HEK293 (cell line): ENCODE data around the gene PTRHD1.
"Not testable (repeated sequence)": the region's sequence is repeated elsewhere in the genome, so short reads cannot be mapped to it uniquely, and the experiment has no call there.

ENCODE experiments used
- CTCF ChIA-PET: fragments of 350-600 bp; formaldehyde crosslinking; extraction: SDS; loops from one replicate; lab custom pipeline; 2021; ENCODE audit warnings: antibody characterized with exemption; lab: Yijun Ruan, JAX
- POLR2A ChIA-PET: fragments of 300-600 bp; formaldehyde crosslinking; extraction: SDS; loops from one replicate; lab custom pipeline; 2020; ENCODE audit warnings: antibody characterized with exemption, inconsistent platforms; lab: Yijun Ruan, JAX
- H3K27ac ChIP-seq: fragments of 200-500 bp; sonication (Bioruptor generic); 2 replicates; pipeline ENCODE4 v1.5.1; 2014; ENCODE audit warnings: low read depth, low read length, control low read depth, inconsistent platforms; ENCODE audit errors: extremely low read depth
- H3K36me3 ChIP-seq, 2 experiments: fragments of 200-500 bp in 1 of 2; sonication (Bioruptor generic) in 1 of 2; 1 replicate in 1 of 2; 2 replicates in 1 of 2; pipeline ENCODE4 v1.5.1; 2014 to 2017; ENCODE audit warnings: inconsistent platforms in 2 of 2, low read length in 2 of 2; ENCODE audit not compliant: control insufficient read depth in 2 of 2, insufficient read depth in 1 of 2
- H3K4me1 ChIP-seq: fragments of 200-500 bp; sonication (Bioruptor generic); 2 replicates; pipeline ENCODE4 v1.5.1; 2014; ENCODE audit warnings: mild to moderate bottlenecking, low read length, inconsistent platforms; ENCODE audit not compliant: control insufficient read depth, insufficient read depth
- H3K4me3 ChIP-seq: 2 replicates; pipeline ENCODE4 v1.5.1; 2011; ENCODE audit warnings: low read depth, mild to moderate bottlenecking, control low read depth, low read length, moderate library complexity
- H3K9me3 ChIP-seq: fragments of 200-500 bp; sonication (Bioruptor generic); 2 replicates; pipeline ENCODE4 v1.5.1; 2014; ENCODE audit warnings: low read depth, low read length, inconsistent platforms; ENCODE audit not compliant: control insufficient read depth, insufficient read depth
- IKZF3 ChIP-seq: fragments of 450-650 bp; IDR thresholded peaks from 2 replicates; pipeline ENCODE4 v1.5.0; 2018; ENCODE audit warnings: missing biosample characterization, mild to moderate bottlenecking, missing genetic modification characterization, moderate library complexity
- KLF1 ChIP-seq: fragments of 450-650 bp; formaldehyde crosslinking; IDR thresholded peaks from 2 replicates; pipeline ENCODE4 v1.5.1; 2016; ENCODE audit warnings: missing biosample characterization, missing genetic modification characterization
- MZF1 ChIP-seq: fragments of 450-650 bp; formaldehyde crosslinking; IDR thresholded peaks from 2 replicates; pipeline ENCODE4 v1.5.1; 2017; ENCODE audit warnings: missing biosample characterization, missing genetic modification characterization, borderline replicate concordance
- ZFP69B ChIP-seq: fragments of 450-650 bp; formaldehyde crosslinking; IDR thresholded peaks from 2 replicates; pipeline ENCODE4 v1.5.1; 2016; ENCODE audit warnings: missing biosample characterization, missing genetic modification characterization
- ZNF146 ChIP-seq: fragments of 450-650 bp; formaldehyde crosslinking; IDR thresholded peaks from 2 replicates; pipeline ENCODE4 v1.5.1; 2016; ENCODE audit warnings: missing biosample characterization, missing genetic modification characterization
- ZNF2 ChIP-seq: fragments of 450-650 bp; formaldehyde crosslinking; IDR thresholded peaks from 2 replicates; pipeline ENCODE4 v1.5.1; 2016; ENCODE audit warnings: missing biosample characterization, missing genetic modification characterization
- ZNF555 ChIP-seq: fragments of 450-650 bp; formaldehyde crosslinking; conservative IDR thresholded peaks from 2 replicates; pipeline ENCODE4 v1.5.1; 2017; ENCODE audit warnings: missing biosample characterization, mild to moderate bottlenecking, missing genetic modification characterization, inconsistent platforms
- ZNF654 ChIP-seq: fragments of 450-650 bp; formaldehyde crosslinking; IDR thresholded peaks from 2 replicates; pipeline ENCODE4 v1.5.1; 2016; ENCODE audit warnings: low read depth, missing biosample characterization, missing genetic modification characterization
- ZNF664 ChIP-seq: fragments of 450-650 bp; formaldehyde crosslinking; IDR thresholded peaks from 2 replicates; pipeline ENCODE4 v1.5.1; 2016; ENCODE audit warnings: missing biosample characterization, missing genetic modification characterization
- TF ChIP-seq, protein P1 (sequence below): fragments of 450-650 bp; formaldehyde crosslinking; IDR thresholded peaks from 2 replicates; pipeline ENCODE4 v1.5.1; 2017; ENCODE audit warnings: missing biosample characterization, missing genetic modification characterization
- TF ChIP-seq, protein P2 (sequence below): fragments of 450-650 bp; formaldehyde crosslinking; IDR thresholded peaks from 2 replicates; pipeline ENCODE4 v1.5.1; 2017; ENCODE audit warnings: missing biosample characterization, missing genetic modification characterization
- TF ChIP-seq, protein P3 (sequence below): fragments of 450-650 bp; formaldehyde crosslinking; optimal IDR thresholded peaks from 2 replicates; pipeline ENCODE3; 2016; ENCODE audit warnings: missing biosample characterization, mild to moderate bottlenecking, missing genetic modification characterization
- TF ChIP-seq, protein P4 (sequence below): fragments of 450-650 bp; formaldehyde crosslinking; IDR thresholded peaks from 2 replicates; pipeline ENCODE4 v1.5.1; 2016; ENCODE audit warnings: missing biosample characterization, missing genetic modification characterization

Gene PTRHD1

DNA sequence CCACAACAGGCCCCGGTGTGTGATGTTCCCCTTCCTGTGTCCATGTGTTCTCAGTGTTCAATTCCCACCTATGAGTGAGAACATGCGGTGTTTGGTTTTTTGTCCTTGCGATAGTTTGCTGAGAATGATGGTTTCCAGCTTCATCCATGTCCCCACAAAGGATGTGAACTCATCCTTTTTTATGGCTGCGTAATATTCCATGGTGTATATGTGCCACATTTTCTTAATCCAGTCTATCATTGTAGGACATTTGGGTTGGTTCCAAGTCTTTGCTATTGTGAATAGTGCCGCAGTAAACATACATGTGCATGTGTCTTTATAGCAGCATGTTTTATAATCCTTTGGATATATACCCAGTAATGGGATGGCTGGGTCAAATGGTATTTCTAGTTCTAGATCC is 7.3 kb upstream of the PTRHD1 start:
- CTCF ChIA-PET, result interaction anchor here (0.6 kb wide), 1 partner anchor 45 kb away, joined by 3 read pairs; no protein-coding TSS in a partner anchor
- H3K4me3 ChIP-seq, H3K27ac ChIP-seq, POLR2A ChIA-PET, H3K4me1 ChIP-seq, H3K9me3 ChIP-seq: not testable (repeated sequence)
- H3K36me3 ChIP-seq, result peaks cover 28 to 42% of the 10 kb centered on the region in 2 experiments
- peak; percentile 94 for TF ChIP-seq ZNF146 (tag by site-specific recombination)

DNA sequence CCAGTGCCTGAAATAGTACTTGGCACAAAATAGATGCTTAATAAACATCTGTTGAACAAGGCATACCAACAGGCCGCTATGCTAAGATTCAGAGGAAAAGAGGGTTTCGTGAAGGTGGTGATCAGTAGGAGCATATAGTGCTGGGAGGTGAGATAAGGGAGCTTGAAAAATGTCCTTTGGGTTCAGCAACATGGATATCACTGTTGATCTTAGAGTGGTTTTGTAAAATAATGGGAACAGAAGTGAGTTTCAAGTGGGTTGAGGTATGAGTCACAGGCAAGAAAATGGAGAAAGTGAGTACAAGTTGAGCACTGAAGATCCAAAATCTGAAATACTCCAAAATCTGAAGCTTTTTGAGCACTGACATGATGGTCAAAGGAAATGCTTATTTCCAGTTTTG is 4.5 kb upstream of the PTRHD1 start:
- peak; percentile 34; the same call in 1 of the 2 replicates for TF ChIP-seq ZNF664 (tag by site-specific recombination)
- no peak for TF ChIP-seq ZNF654
- TF ChIP-seq KLF1 (tag by site-specific recombination), result no peak
- no peak for TF ChIP-seq ZNF2 (tag by site-specific recombination)
- TF ChIP-seq, protein P1, sequence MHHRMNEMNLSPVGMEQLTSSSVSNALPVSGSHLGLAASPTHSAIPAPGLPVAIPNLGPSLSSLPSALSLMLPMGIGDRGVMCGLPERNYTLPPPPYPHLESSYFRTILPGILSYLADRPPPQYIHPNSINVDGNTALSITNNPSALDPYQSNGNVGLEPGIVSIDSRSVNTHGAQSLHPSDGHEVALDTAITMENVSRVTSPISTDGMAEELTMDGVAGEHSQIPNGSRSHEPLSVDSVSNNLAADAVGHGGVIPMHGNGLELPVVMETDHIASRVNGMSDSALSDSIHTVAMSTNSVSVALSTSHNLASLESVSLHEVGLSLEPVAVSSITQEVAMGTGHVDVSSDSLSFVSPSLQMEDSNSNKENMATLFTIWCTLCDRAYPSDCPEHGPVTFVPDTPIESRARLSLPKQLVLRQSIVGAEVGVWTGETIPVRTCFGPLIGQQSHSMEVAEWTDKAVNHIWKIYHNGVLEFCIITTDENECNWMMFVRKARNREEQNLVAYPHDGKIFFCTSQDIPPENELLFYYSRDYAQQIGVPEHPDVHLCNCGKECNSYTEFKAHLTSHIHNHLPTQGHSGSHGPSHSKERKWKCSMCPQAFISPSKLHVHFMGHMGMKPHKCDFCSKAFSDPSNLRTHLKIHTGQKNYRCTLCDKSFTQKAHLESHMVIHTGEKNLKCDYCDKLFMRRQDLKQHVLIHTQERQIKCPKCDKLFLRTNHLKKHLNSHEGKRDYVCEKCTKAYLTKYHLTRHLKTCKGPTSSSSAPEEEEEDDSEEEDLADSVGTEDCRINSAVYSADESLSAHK (tag by site-specific recombination), result 0 out of 2 replicates have a peak, but pooled peaks have one; percentile 20
- no peak for TF ChIP-seq MZF1 (tag by site-specific recombination)
- TF ChIP-seq, protein P2, sequence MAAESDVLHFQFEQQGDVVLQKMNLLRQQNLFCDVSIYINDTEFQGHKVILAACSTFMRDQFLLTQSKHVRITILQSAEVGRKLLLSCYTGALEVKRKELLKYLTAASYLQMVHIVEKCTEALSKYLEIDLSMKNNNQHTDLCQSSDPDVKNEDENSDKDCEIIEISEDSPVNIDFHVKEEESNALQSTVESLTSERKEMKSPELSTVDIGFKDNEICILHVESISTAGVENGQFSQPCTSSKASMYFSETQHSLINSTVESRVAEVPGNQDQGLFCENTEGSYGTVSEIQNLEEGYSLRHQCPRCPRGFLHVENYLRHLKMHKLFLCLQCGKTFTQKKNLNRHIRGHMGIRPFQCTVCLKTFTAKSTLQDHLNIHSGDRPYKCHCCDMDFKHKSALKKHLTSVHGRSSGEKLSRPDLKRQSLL (tag by site-specific recombination), result no peak
- H3K9me3 ChIP-seq, result no peaks in the 10 kb centered on the region
- H3K4me1 ChIP-seq, result peaks cover 3% of the 10 kb centered on the region; the same call in 1 of the 2 replicates
- POLR2A ChIA-PET, result interaction anchor here (0.6 kb wide), 1 partner anchor 25 kb away, joined by 4 read pairs; no protein-coding TSS in a partner anchor
- H3K27ac ChIP-seq, result no peak overlapping the region
- peaks cover 33 to 56% of the 10 kb centered on the region in 2 experiments for H3K36me3 ChIP-seq
- CTCF ChIA-PET, result interaction anchor here (1.4 to 1.9 kb wide), 2 partner anchors 27 to 29 kb away, joined by 4 to 8 read pairs; no protein-coding TSS in a partner anchor
- no peak overlapping the region for H3K4me3 ChIP-seq

DNA sequence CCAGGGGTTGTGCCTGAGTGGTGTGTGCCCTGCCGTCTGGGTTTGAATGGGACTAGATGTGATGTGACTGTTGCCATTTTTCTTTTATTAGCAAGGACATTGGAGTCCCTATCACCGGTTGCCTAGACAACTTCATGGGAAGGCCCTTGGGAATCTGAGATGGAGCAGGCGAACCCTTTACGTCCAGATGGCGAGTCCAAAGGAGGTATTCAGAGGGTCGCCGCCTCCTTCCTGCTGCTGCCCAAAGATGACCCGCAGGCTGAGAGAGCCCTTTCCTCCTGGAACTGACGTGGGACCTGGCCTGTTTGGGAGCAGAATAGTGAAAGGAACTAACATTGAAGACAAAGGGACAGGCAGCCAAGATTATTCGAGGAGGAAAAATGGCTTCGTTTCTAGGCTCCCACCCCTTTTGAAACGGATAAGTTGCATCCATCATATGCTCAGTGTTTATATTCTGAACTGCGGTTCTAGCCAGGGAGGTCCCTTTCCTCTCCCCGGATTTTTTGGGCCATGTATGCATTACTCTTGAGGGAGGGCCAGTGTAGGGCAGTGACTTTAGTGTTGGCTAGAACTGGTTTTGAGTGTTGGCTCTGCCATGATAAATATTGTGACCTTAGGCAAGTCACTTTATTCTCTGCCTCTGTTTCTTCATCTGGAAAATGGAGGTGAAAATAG is 707 bp upstream of the PTRHD1 start:
- H3K27ac ChIP-seq, result peak overlapping the region; percentile 90
- CTCF ChIA-PET, result interaction anchor here (0.8 kb wide), 1 partner anchor 179 kb away, joined by 4 read pairs; no protein-coding TSS in a partner anchor
- POLR2A ChIA-PET, result interaction anchor here (0.9 to 1.5 kb wide), 3 partner anchors 181 to 384 kb away, joined by 3 to 7 read pairs (median 3); partner anchors contain the start of gene NCOA1
- peaks cover 23 to 47% of the 10 kb centered on the region in 2 experiments for H3K36me3 ChIP-seq
- H3K9me3 ChIP-seq, result no peaks in the 10 kb centered on the region
- peaks cover 9% of the 10 kb centered on the region; the same call in 1 of the 2 replicates for H3K4me1 ChIP-seq
- peak overlapping the region; percentile 99 for H3K4me3 ChIP-seq
- TF ChIP-seq ZFP69B (tag by site-specific recombination) (no peak), ZNF555 (no peak), IKZF3 (tag by site-specific recombination) (0 out of 2 replicates have a peak, but pooled peaks have one; percentile 10)
- TF ChIP-seq, protein P3, sequence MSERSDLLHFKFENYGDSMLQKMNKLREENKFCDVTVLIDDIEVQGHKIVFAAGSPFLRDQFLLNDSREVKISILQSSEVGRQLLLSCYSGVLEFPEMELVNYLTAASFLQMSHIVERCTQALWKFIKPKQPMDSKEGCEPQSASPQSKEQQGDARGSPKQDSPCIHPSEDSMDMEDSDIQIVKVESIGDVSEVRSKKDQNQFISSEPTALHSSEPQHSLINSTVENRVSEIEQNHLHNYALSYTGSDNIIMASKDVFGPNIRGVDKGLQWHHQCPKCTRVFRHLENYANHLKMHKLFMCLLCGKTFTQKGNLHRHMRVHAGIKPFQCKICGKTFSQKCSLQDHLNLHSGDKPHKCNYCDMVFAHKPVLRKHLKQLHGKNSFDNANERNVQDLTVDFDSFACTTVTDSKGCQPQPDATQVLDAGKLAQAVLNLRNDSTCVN, result peak; percentile 1
- TF ChIP-seq, protein P4, sequence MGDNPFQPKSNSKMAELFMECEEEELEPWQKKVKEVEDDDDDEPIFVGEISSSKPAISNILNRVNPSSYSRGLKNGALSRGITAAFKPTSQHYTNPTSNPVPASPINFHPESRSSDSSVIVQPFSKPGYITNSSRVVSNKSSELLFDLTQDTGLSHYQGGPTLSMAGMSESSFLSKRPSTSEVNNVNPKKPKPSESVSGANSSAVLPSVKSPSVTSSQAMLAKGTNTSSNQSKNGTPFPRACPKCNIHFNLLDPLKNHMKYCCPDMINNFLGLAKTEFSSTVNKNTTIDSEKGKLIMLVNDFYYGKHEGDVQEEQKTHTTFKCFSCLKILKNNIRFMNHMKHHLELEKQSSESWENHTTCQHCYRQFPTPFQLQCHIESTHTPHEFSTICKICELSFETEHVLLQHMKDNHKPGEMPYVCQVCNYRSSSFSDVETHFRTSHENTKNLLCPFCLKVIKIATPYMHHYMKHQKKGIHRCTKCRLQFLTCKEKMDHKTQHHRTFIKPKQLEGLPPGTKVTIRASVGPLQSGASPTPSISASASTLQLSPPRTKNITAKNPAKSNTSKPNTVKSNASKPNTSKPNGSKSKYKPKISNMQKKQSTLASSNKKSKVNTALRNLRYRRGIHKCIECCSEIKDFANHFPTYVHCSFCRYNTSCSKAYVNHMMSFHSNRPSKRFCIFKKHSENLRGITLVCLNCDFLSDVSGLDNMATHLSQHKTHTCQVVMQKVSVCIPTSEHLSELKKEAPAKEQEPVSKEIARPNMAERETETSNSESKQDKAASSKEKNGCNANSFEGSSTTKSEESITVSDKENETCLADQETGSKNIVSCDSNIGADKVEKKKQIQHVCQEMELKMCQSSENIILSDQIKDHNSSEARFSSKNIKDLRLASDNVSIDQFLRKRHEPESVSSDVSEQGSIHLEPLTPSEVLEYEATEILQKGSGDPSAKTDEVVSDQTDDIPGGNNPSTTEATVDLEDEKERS (tag by site-specific recombination), result no peak
- TF ChIP-seq, protein P1 (tag by site-specific recombination), result peak; percentile 29; the same call in 1 of the 2 replicates
